Measurements from ENCODE around the gene PTPRK.

DNA sequence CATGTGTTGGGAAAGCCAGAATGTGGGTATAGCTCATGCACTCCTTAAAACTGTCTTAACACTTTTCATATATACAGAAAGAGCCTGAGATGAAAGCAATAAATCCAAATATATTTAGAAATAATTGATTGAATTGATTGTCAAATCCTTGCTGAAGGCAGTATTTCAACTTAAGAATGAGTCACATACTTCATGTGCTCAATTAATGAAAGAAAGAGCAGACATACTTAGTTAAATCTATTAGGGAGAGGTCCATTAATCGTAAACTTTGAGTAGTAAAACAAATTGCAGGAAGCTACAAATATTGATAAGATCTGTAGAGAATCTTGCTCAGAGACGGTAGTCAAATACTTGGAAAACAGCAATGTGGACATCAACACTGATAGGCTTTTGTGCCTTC lies 358.0 kb downstream of the PTPRK start:
- TF ChIP-seq, protein P1, sequence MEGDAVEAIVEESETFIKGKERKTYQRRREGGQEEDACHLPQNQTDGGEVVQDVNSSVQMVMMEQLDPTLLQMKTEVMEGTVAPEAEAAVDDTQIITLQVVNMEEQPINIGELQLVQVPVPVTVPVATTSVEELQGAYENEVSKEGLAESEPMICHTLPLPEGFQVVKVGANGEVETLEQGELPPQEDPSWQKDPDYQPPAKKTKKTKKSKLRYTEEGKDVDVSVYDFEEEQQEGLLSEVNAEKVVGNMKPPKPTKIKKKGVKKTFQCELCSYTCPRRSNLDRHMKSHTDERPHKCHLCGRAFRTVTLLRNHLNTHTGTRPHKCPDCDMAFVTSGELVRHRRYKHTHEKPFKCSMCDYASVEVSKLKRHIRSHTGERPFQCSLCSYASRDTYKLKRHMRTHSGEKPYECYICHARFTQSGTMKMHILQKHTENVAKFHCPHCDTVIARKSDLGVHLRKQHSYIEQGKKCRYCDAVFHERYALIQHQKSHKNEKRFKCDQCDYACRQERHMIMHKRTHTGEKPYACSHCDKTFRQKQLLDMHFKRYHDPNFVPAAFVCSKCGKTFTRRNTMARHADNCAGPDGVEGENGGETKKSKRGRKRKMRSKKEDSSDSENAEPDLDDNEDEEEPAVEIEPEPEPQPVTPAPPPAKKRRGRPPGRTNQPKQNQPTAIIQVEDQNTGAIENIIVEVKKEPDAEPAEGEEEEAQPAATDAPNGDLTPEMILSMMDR (IDR thresholded peaks at IDR 0.05; ENCODE audit: low read depth, low read length) = no peak
- TF ChIP-seq EZH2phosphoT487 (IDR thresholded peaks at IDR 0.05; ENCODE audit: low read depth) = no peak

All from OCI-LY3 (cell line).